BLaER1 treated with 17β-estradiol and CSF1 and Interleukin-3, amounts not matched to agents 10 nM and 100 nM (cell line): ENCODE data around the gene ROBO1.

Experiments
- H3K27ac ChIP-seq, 11 experiments: shearing (Covaris generic); formaldehyde crosslinking; 2 replicates each; pipeline ENCODE4 v1.8.1; 2022
- H3K27me3 ChIP-seq, 11 experiments: shearing (Covaris generic); formaldehyde crosslinking; 2 replicates each; pipeline ENCODE4 v1.8.1; 2022
- H3K36me3 ChIP-seq, 11 experiments: shearing (Covaris generic); formaldehyde crosslinking; 2 replicates each; pipeline ENCODE4 v1.8.1; 2022
- H3K4me1 ChIP-seq, 10 experiments: shearing (Covaris generic); formaldehyde crosslinking; 2 replicates each; pipeline ENCODE4 v1.8.1; 2022
- H3K4me2 ChIP-seq, 11 experiments: shearing (Covaris generic); formaldehyde crosslinking; 2 replicates each; pipeline ENCODE4 v1.8.1; 2022
- H3K4me3 ChIP-seq, 10 experiments: shearing (Covaris generic); formaldehyde crosslinking; 2 replicates each; pipeline ENCODE4 v1.8.1; 2022
- H3K9ac ChIP-seq, 11 experiments: shearing (Covaris generic); formaldehyde crosslinking; 2 replicates each; pipeline ENCODE4 v1.8.1; 2022
- H3K9me3 ChIP-seq, 11 experiments: shearing (Covaris generic); formaldehyde crosslinking; replicated peaks in 1 of 11; 2 replicates each; pipeline ENCODE4 v1.8.1; 2022
- H4K20me1 ChIP-seq, 11 experiments: shearing (Covaris generic); formaldehyde crosslinking; 2 replicates each; pipeline ENCODE4 v1.8.1; 2022
- Cebpa-rat ChIP-seq, 11 experiments: shearing (Covaris generic); IDR thresholded peaks; 2 replicates each; pipeline ENCODE4 v1.8.1; 2022

Gene ROBO1

GRCh38 chr3:79167651-79168416 lies 600.0 kb downstream of the ROBO1 start:
- Histone ChIP-seq H3K9me3 (peaks cover 0 to under 1% (median 0%) of the 10 kb centered on the region in 11 experiments; a peak in 2 of 22 replicates), H3K9ac (no peak overlapping the region), H3K27me3 (no peaks in the 10 kb centered on the region), H3K27ac (no peak overlapping the region), H4K20me1 (no peaks in the 10 kb centered on the region), H3K4me3 (no peak overlapping the region), H3K4me2 (no peak overlapping the region), H3K36me3 (no peaks in the 10 kb centered on the region), H3K4me1 (no peaks in the 10 kb centered on the region)
- no peak for TF ChIP-seq Cebpa-rat (IDR thresholded peaks at IDR 0.05)

- Histone ChIP-seq H3K4me3 (no peak overlapping the region), H3K4me1 (peaks cover 0 to 12% (median 0%) of the 10 kb centered on the region in 10 experiments; a peak in 4 of 20 replicates), H3K27ac (no peak overlapping the region), H3K9ac (no peak overlapping the region), H3K36me3 (no peaks in the 10 kb centered on the region), H3K27me3 (no peaks in the 10 kb centered on the region), H3K9me3 (no peaks in the 10 kb centered on the region), H4K20me1 (no peaks in the 10 kb centered on the region), H3K4me2 (0 out of 22 replicates have a peak overlapping the region, but pooled peaks of 1 of the 11 experiments have one; percentile 19)
- TF ChIP-seq Cebpa-rat (IDR thresholded peaks at IDR 0.05): no peak
These were observed 605.1 kb downstream of the ROBO1 start for GRCh38 chr3:79162653-79163052.

GRCh38 chr3:79161941-79162340 lies 605.9 kb downstream of the ROBO1 start:
- H4K20me1 ChIP-seq: no peaks in the 10 kb centered on the region
- H3K27me3 ChIP-seq: no peaks in the 10 kb centered on the region
- no peak for TF ChIP-seq Cebpa-rat (IDR thresholded peaks at IDR 0.05)
- no peaks in the 10 kb centered on the region for H3K9me3 ChIP-seq
- H3K27ac ChIP-seq: no peak overlapping the region
- H3K36me3 ChIP-seq: no peaks in the 10 kb centered on the region
- no peak overlapping the region for H3K9ac ChIP-seq
- peak overlapping the region in 2 of 11 experiments; percentile 19 to 33; a peak in 1 of 22 replicates for H3K4me2 ChIP-seq
- no peak overlapping the region for H3K4me3 ChIP-seq
- peaks cover 0 to 12% (median 0%) of the 10 kb centered on the region in 10 experiments; a peak in 4 of 20 replicates for H3K4me1 ChIP-seq

- no peaks in the 10 kb centered on the region for H3K9me3 ChIP-seq
- no peaks in the 10 kb centered on the region for H3K36me3 ChIP-seq
- no peak overlapping the region for H3K4me3 ChIP-seq
- peaks cover 0 to 12% (median 0%) of the 10 kb centered on the region in 10 experiments; a peak in 4 of 20 replicates for H3K4me1 ChIP-seq
- H3K9ac ChIP-seq: no peak overlapping the region
- no peak overlapping the region for H3K27ac ChIP-seq
- no peak for TF ChIP-seq Cebpa-rat (IDR thresholded peaks at IDR 0.05)
- no peaks in the 10 kb centered on the region for H4K20me1 ChIP-seq
- H3K4me2 ChIP-seq: no peak overlapping the region
- H3K27me3 ChIP-seq: no peaks in the 10 kb centered on the region
These were observed 607.4 kb downstream of the ROBO1 start for GRCh38 chr3:79160421-79160820.

GRCh38 chr3:79159736-79160135 lies 608.1 kb downstream of the ROBO1 start:
- Histone ChIP-seq H4K20me1 (no peaks in the 10 kb centered on the region), H3K9ac (no peak overlapping the region), H3K36me3 (no peaks in the 10 kb centered on the region), H3K27me3 (no peaks in the 10 kb centered on the region), H3K27ac (no peak overlapping the region), H3K4me3 (no peak overlapping the region), H3K4me2 (no peak overlapping the region), H3K9me3 (no peaks in the 10 kb centered on the region), H3K4me1 (peaks cover 0 to 12% (median 0%) of the 10 kb centered on the region in 10 experiments; a peak in 4 of 20 replicates)
- TF ChIP-seq Cebpa-rat (IDR thresholded peaks at IDR 0.05): no peak

- no peaks in the 10 kb centered on the region for H3K36me3 ChIP-seq
- H4K20me1 ChIP-seq: no peaks in the 10 kb centered on the region
- H3K9me3 ChIP-seq: no peaks in the 10 kb centered on the region
- TF ChIP-seq Cebpa-rat (IDR thresholded peaks at IDR 0.05): no peak
- H3K4me2 ChIP-seq: no peak overlapping the region
- H3K4me1 ChIP-seq: peaks cover 0 to 8% (median 0%) of the 10 kb centered on the region in 10 experiments; a peak in 4 of 20 replicates
- no peaks in the 10 kb centered on the region for H3K27me3 ChIP-seq
- no peak overlapping the region for H3K9ac ChIP-seq
- H3K4me3 ChIP-seq: no peak overlapping the region
- H3K27ac ChIP-seq: no peak overlapping the region
These were observed 610.6 kb downstream of the ROBO1 start for GRCh38 chr3:79157191-79157590.

GRCh38 chr3:79154865-79155264 lies 612.9 kb downstream of the ROBO1 start:
- Histone ChIP-seq H3K4me1 (no peaks in the 10 kb centered on the region), H3K36me3 (no peaks in the 10 kb centered on the region), H3K4me3 (no peak overlapping the region)

GRCh38 chr3:79148786-79149185 lies 619.0 kb downstream of the ROBO1 start:
- no peak for TF ChIP-seq Cebpa-rat (IDR thresholded peaks at IDR 0.05)
- Histone ChIP-seq H3K36me3 (no peaks in the 10 kb centered on the region), H3K27me3 (no peaks in the 10 kb centered on the region), H3K4me2 (no peak overlapping the region), H3K4me1 (no peaks in the 10 kb centered on the region), H3K27ac (no peak overlapping the region), H3K9me3 (no peaks in the 10 kb centered on the region), H3K9ac (no peak overlapping the region), H3K4me3 (no peak overlapping the region), H4K20me1 (no peaks in the 10 kb centered on the region)

More at GRCh38 chr3:79154865-79155264, 612.9 kb downstream of the ROBO1 start:
- no peak overlapping the region for H3K27ac ChIP-seq
- TF ChIP-seq Cebpa-rat (IDR thresholded peaks at IDR 0.05): no peak
- no peak overlapping the region for H3K9ac ChIP-seq
- H3K9me3 ChIP-seq: no peaks in the 10 kb centered on the region
- no peaks in the 10 kb centered on the region for H3K27me3 ChIP-seq
- no peaks in the 10 kb centered on the region for H4K20me1 ChIP-seq
- H3K4me2 ChIP-seq: no peak overlapping the region

GRCh38 chr3:79146024-79146423 lies 621.8 kb downstream of the ROBO1 start:
- no peak overlapping the region for H3K27ac ChIP-seq
- H3K9ac ChIP-seq: no peak overlapping the region
- H3K4me3 ChIP-seq: no peak overlapping the region
- H3K27me3 ChIP-seq: no peaks in the 10 kb centered on the region
- H4K20me1 ChIP-seq: no peaks in the 10 kb centered on the region
- H3K36me3 ChIP-seq: no peaks in the 10 kb centered on the region
- H3K4me2 ChIP-seq: no peak overlapping the region
- H3K9me3 ChIP-seq: no peaks in the 10 kb centered on the region
- H3K4me1 ChIP-seq: no peaks in the 10 kb centered on the region
- TF ChIP-seq Cebpa-rat (IDR thresholded peaks at IDR 0.05): no peak

- Histone ChIP-seq H3K27ac (no peak overlapping the region), H3K27me3 (no peaks in the 10 kb centered on the region), H3K4me3 (no peak overlapping the region), H3K9ac (no peak overlapping the region), H3K36me3 (no peaks in the 10 kb centered on the region), H4K20me1 (no peaks in the 10 kb centered on the region), H3K4me2 (no peak overlapping the region), H3K4me1 (no peaks in the 10 kb centered on the region), H3K9me3 (no peaks in the 10 kb centered on the region)
- no peak for TF ChIP-seq Cebpa-rat (IDR thresholded peaks at IDR 0.05)
These were observed 627.1 kb downstream of the ROBO1 start for GRCh38 chr3:79140708-79141107.
